Right atrium auricular region (tissue), 2 donors: Measurements from ENCODE around the gene DHRS13. TPM values are rescaled to one million over a fixed set of nuclear protein-coding genes. Genes with fewer than 3 reads are reported as not detected.

ENCODE experiments used
- DNase-seq: peaks from one replicate; pipeline ENCODE4 v3.0.0-alpha.2; 2019; ENCODE audit warnings: low spot score
- H3K27ac ChIP-seq, 2 donors: fragments of 200-600 bp; sonication (generic); 1 replicate in 1 of 2; 2 replicates in 1 of 2; pipeline ENCODE4 v1.5.1; 2016 to 2019
- H3K27me3 ChIP-seq, 2 donors: fragments of 200-600 bp; sonication (generic); one replicate each; pipeline versions ENCODE4 v1.5.1 to v1.6.0; 2017 to 2019
- H3K36me3 ChIP-seq: fragments of 200-600 bp; sonication (generic); one replicate; pipeline ENCODE4 v1.5.1; 2016
- H3K4me1 ChIP-seq, 2 donors: fragments of 200-600 bp; sonication (generic); one replicate each; pipeline versions ENCODE4 v1.5.1 to v1.6.0; 2017 to 2019
- H3K4me3 ChIP-seq, 2 donors: fragments of 200-600 bp; sonication (generic); 1 replicate in 1 of 2; 2 replicates in 1 of 2; pipeline ENCODE4 v1.5.1; 2017 to 2019; ENCODE audit warnings: mild to moderate bottlenecking in 1 of 2, moderate library complexity in 1 of 2
- H3K9me3 ChIP-seq, 2 donors: fragments of 200-600 bp; sonication (generic); one replicate each; pipeline ENCODE4 v1.5.1; 2019
- total RNA-seq, 2 donors: library from RNA; depleted of rRNA; stranded (reverse); fragments of >200 nt; gene quantifications; one replicate each; pipeline ENCODE4 v1.1.0, GENCODE V29; 2016
- TF ChIP-seq, protein P1 (sequence below), 2 donors: fragments of 200-600 bp; sonication (generic); IDR thresholded peaks; one replicate each; pipeline ENCODE4 v1.5.1; 2019; ENCODE audit warnings: antibody characterized with exemption in 2 of 2

The DHRS13 gene
- total RNA-seq, 2 donors from 2014 or later = 2.5 to 3.9 TPM

DNA sequence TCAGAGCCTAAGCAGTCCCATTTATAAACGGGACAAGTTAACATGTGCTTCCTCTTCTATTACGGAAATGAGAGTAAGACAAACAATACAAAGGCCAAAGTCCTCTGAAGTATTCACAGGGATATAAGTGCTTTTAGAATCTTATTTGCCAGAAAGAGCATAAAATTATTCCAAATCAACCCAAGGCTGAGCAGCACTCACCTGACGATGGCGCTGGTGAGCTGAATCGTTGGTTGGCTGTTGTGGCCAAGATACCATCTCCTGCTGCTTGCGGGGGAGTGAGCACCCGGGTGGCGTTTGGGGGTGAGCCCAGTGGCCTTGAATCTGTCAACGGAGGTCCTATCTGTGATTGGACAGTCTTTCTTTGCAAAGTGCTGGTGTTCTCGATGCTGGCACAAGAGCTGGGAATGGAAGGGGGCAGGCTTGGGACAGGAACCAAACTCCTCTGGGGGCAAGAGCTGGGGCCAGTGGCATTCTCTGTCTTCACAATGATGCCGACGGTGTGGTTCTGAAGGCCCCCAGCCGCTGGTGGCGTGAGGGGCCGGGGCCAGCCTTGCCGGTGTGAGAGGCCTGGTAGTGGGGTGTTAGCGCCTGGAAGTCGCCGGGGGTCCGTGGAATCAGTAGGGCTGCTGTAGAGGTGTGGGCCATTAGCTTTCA, 9.5 kb upstream of the DHRS13 start:
- Histone ChIP-seq H3K9me3 (no peaks in the 10 kb centered on the region), H3K4me1 (peaks cover 0 to 18% of the 10 kb centered on the region in 2 donors), H3K4me3 (no peak overlapping the region), H3K27ac (no peak overlapping the region), H3K36me3 (peaks cover 96% of the 10 kb centered on the region), H3K27me3 (no peaks in the 10 kb centered on the region)
- DNase-seq = no peak
- TF ChIP-seq, protein P1, sequence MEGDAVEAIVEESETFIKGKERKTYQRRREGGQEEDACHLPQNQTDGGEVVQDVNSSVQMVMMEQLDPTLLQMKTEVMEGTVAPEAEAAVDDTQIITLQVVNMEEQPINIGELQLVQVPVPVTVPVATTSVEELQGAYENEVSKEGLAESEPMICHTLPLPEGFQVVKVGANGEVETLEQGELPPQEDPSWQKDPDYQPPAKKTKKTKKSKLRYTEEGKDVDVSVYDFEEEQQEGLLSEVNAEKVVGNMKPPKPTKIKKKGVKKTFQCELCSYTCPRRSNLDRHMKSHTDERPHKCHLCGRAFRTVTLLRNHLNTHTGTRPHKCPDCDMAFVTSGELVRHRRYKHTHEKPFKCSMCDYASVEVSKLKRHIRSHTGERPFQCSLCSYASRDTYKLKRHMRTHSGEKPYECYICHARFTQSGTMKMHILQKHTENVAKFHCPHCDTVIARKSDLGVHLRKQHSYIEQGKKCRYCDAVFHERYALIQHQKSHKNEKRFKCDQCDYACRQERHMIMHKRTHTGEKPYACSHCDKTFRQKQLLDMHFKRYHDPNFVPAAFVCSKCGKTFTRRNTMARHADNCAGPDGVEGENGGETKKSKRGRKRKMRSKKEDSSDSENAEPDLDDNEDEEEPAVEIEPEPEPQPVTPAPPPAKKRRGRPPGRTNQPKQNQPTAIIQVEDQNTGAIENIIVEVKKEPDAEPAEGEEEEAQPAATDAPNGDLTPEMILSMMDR (IDR thresholded peaks at IDR 0.05) = peak in 1 of 2 donors; percentile 15

DNA sequence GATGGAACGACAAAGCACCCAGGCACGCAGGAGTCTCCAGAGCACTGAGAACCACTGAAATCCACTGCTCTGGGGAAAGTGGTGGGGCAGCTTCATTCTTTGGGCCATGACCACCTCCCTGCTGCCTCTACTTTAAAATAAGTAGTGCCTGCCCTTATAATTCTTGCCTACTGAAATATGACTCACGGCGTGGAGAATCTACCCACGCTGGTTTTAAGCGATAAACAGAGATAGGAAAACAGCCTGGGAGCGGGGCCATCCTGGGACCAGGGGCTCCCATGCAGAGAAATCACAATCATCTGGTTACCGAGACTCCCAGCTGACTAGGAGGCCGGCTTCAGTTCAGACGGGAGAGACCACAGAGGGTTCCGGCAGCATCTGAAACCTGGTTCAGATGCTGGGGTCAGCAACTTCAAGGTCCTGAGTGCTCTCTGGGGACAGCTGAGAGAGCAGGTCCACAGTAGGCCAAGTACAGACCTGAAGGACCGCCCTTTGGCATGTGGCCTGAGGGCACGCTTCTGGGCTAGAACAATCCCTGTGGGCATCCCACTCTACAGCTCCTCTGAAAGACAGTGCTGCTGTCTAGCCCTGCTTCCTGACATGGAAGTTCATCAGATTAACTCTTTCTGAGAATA, 8.6 kb upstream of the DHRS13 start:
- no peak for DNase-seq
- Histone ChIP-seq H3K9me3 (no peaks in the 10 kb centered on the region), H3K27ac (no peak overlapping the region), H3K27me3 (no peaks in the 10 kb centered on the region), H3K36me3 (peaks cover 91% of the 10 kb centered on the region), H3K4me3 (no peak overlapping the region), H3K4me1 (peaks cover 0 to 24% of the 10 kb centered on the region in 2 donors)
- TF ChIP-seq, protein P1 (IDR thresholded peaks at IDR 0.05) = no peak

DNA sequence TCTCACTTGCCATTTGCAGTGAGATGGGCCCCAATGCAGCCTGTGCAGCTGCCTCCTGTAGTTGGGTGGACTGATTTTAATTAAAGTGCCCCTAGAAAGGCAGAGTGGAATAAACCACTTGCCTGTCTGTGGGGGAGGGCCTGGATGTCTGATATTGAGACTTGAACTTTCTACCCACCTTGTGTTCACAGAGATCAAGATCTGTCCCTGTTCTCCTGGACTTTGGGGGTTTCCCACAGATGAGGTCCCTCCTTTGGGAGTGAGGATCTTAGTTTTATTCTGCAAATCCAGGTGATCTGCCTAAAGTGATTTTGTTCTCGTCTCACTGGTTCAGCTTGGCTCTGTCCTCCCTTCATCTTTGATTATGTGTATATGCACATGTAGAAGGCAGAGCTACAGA, 7.7 kb upstream of the DHRS13 start:
- Histone ChIP-seq H3K27me3 (no peaks in the 10 kb centered on the region), H3K27ac (no peak overlapping the region), H3K36me3 (peaks cover 91% of the 10 kb centered on the region), H3K4me1 (peaks cover 0 to 24% of the 10 kb centered on the region in 2 donors), H3K9me3 (no peaks in the 10 kb centered on the region), H3K4me3 (no peak overlapping the region)
- no peak for DNase-seq
- TF ChIP-seq, protein P1 (IDR thresholded peaks at IDR 0.05) = no peak

DNA sequence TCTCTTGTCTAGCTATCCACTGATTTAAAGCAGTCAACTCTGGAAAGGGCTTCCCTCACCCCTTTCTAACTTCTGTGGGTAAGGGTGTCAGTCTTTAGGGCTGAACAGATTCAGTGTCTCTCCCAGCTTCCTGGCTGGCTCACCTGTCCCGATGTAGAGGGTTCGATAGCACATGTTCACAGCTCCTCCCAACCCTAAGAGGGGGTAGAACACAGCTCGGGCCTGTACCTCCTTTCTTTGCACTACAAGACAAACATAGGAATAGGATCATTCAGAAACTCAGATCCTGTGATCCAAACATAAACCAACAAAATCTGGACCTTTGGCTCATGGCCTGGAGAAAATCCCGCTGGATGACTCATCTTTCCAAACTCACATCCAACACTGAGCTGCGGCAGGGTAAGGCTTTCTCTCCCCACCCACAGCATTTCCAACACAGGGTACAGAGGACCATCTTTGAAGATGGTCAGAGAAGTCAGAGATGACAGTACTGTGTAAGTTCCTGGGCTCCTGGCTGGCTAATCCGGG, 5.8 kb upstream of the DHRS13 start:
- no peaks in the 10 kb centered on the region for H3K9me3 ChIP-seq
- H3K36me3 ChIP-seq = peaks cover 76% of the 10 kb centered on the region
- peaks cover 0 to 27% of the 10 kb centered on the region in 2 donors for H3K4me1 ChIP-seq
- no peaks in the 10 kb centered on the region for H3K27me3 ChIP-seq
- H3K4me3 ChIP-seq = no peak overlapping the region
- peak overlapping the region; percentile 61 to 66 for H3K27ac ChIP-seq
- TF ChIP-seq, protein P1 (IDR thresholded peaks at IDR 0.05) = no peak
- peak; percentile 83 for DNase-seq

DNA sequence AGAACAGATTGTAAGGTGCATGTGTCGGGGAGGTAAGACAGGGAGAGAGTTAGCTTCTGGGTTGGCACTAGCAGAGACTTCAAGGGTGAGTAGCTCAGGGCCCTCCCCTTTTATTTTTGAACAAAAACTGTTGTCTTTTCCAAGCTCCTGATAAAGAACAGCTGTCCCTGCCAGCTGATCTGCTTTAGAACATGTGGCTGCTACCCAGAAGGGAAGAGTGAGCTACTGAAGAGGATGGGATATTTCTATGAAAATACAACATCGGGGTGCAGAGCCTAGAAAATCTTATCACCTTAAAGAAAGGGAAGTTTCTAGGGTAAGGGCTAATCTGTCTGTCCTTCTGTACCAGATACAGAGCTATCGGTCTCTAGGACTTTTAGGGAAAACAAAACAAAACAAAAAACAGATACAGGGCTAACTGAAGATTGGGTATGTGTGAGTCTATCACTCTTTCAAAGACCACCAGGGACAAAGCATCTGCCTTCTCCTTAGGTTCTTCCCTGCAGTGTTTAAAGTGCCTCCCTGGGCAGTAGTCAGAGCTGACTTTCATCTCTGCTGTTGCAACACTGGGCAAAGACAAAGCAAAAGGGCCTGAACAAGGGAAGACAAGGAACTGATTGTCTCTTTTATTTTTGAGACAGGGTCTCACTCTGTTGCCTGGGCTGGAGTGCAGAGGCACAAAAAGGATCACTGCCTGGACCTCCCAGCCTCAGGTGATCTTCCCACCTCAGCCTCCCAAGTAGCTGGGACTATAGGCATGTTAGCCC, 5.0 kb upstream of the DHRS13 start:
- H3K4me3 ChIP-seq = no peak overlapping the region
- H3K9me3 ChIP-seq = no peaks in the 10 kb centered on the region
- H3K4me1 ChIP-seq = peaks cover 0 to 35% of the 10 kb centered on the region in 2 donors
- H3K36me3 ChIP-seq = peaks cover 68% of the 10 kb centered on the region
- no peaks in the 10 kb centered on the region for H3K27me3 ChIP-seq
- TF ChIP-seq, protein P1 (IDR thresholded peaks at IDR 0.05) = no peak
- peak overlapping the region; percentile 61 to 66 for H3K27ac ChIP-seq
- no peak for DNase-seq
